Measurements from ENCODE around the gene APOA4. TPM values are rescaled to one million over a fixed set of nuclear protein-coding genes. Genes with fewer than 3 reads are reported as not detected.

APOA4 gene
- polyA plus RNA-seq, 3 donors = not detected

DNA sequence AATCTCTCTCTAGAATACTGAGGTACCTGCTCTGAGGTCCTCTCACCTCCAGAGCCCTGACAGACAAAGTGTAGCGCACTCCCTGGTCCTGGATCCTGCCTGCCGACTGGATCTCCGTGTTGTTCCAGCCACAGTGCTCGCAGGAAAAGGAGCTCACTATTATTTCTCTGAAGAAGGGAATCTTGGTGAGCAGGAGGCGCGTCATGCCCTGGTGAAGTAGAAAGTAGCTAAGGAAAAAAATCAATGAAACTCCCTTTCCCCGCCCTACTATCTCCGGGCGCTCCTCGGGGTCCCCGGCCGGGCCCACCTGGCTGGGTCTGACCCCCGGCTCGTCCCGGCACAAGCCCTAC, 35.7 kb downstream of the APOA4 start:
- H3K4me3 ChIP-seq (replicated peaks in 1 of 3; ENCODE audit: low read depth in 2 of 3, low read length in 3 of 3) = peak overlapping the region; percentile 85 to 92 (median 90)
- peak overlapping the region; percentile 94 for H3K9ac ChIP-seq (ENCODE audit: insufficient read depth, low read length, poor library complexity, severe bottlenecking)
- Mint-ChIP-seq H3K27ac (peak overlapping the region; percentile 29 to 93 (median 79)), H3K27me3 (ENCODE audit: low read depth in 3 of 3) (peaks cover 6 to 14% (median 8%) of the 10 kb centered on the region in 3 donors), H3K36me3 (peaks cover 43 to 48% of the 10 kb centered on the region in 2 donors), H3K9me3 (peaks cover 0 to 2% (median 0%) of the 10 kb centered on the region in 7 donors), H3K4me3 (peak overlapping the region; percentile 94 to 95), H3K4me1 (peaks cover 29% of the 10 kb centered on the region)
- H3K27ac ChIP-seq (ENCODE audit: low read depth in 1 of 2, low read length in 2 of 2) = peak overlapping the region; percentile 19 to 94
- TF ChIP-seq, protein P1, sequence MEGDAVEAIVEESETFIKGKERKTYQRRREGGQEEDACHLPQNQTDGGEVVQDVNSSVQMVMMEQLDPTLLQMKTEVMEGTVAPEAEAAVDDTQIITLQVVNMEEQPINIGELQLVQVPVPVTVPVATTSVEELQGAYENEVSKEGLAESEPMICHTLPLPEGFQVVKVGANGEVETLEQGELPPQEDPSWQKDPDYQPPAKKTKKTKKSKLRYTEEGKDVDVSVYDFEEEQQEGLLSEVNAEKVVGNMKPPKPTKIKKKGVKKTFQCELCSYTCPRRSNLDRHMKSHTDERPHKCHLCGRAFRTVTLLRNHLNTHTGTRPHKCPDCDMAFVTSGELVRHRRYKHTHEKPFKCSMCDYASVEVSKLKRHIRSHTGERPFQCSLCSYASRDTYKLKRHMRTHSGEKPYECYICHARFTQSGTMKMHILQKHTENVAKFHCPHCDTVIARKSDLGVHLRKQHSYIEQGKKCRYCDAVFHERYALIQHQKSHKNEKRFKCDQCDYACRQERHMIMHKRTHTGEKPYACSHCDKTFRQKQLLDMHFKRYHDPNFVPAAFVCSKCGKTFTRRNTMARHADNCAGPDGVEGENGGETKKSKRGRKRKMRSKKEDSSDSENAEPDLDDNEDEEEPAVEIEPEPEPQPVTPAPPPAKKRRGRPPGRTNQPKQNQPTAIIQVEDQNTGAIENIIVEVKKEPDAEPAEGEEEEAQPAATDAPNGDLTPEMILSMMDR (IDR thresholded peaks at IDR 0.05) = no peak
- H3K36me3 ChIP-seq (replicated peaks in 1 of 2; ENCODE audit: control insufficient read depth in 1 of 2, insufficient read depth in 2 of 2, low read length in 2 of 2) = peaks cover 42 to 44% of the 10 kb centered on the region in 2 donors
- no peak for DNase-seq
- H3K27me3 ChIP-seq (ENCODE audit: control insufficient read depth in 2 of 2, insufficient read depth in 2 of 2, low read length in 2 of 2) = no peaks in the 10 kb centered on the region
- intact Hi-C loops (cut with micrococcal nuclease) = loop anchor here (5.0 to 10.0 kb wide), 2 partner anchors 445 to 537 kb away; partner anchors contain the start of genes CEP164 (in 1 of the 2), PCSK7 (in 1 of the 2) and RNF214 (in 1 of the 2)
- peaks cover 4% of the 10 kb centered on the region for H4K20me1 ChIP-seq (ENCODE audit: insufficient read depth, low read length)
- H3K4me2 ChIP-seq (replicated peaks; ENCODE audit: extremely low read depth, low read length, poor library complexity, severe bottlenecking) = peak overlapping the region; percentile 86
- peaks cover 34% of the 10 kb centered on the region for H3K79me2 ChIP-seq (ENCODE audit: insufficient read depth, low read length)
- H3K9me3 ChIP-seq (replicated peaks in 1 of 2; ENCODE audit: control insufficient read depth in 1 of 2, insufficient read depth in 1 of 2, low read length in 2 of 2) = no peaks in the 10 kb centered on the region
- 0% methylated on average over 9 of the region's 15 CpGs for WGBS (ENCODE audit: insufficient coverage)
- H3K4me1 ChIP-seq (ENCODE audit: control insufficient read depth in 1 of 2, insufficient read depth in 2 of 2, low read length in 2 of 2) = peaks cover 22 to 26% of the 10 kb centered on the region in 2 donors
- peak overlapping the region; percentile 98 for H2AFZ ChIP-seq (ENCODE audit: insufficient read depth, low read depth, low read length, poor library complexity, severe bottlenecking)

DNA sequence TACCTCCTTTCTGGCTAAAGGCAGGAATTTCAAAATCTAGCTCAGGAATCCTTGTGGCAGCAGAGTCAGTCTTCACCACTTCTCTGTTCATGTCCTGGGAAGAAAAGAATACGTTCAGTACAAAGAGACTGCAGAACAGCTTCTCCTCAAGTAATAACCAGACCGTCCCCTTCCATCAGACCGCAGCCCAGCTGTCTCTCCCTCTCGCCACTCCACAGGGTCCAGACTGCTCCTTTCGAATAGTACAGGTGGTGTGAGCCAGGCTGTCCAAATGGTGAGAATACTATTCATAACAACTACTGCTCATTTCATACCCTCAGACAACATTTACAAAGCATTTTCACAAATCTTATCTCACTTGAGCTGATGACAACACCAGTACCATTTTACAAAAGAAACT, 36.1 kb downstream of the APOA4 start:
- WGBS (ENCODE audit: insufficient coverage) = 69% methylated on average over 3 of the region's 5 CpGs
- peaks cover 47 to 48% of the 10 kb centered on the region in 2 donors for H3K36me3 ChIP-seq (replicated peaks in 1 of 2; ENCODE audit: control insufficient read depth in 1 of 2, insufficient read depth in 2 of 2, low read length in 2 of 2)
- peaks cover 0 to 2% (median 0%) of the 10 kb centered on the region in 7 donors for H3K9me3 Mint-ChIP-seq
- H3K79me2 ChIP-seq (ENCODE audit: insufficient read depth, low read length) = peaks cover 34% of the 10 kb centered on the region
- H3K9me3 ChIP-seq (replicated peaks in 1 of 2; ENCODE audit: control insufficient read depth in 1 of 2, insufficient read depth in 1 of 2, low read length in 2 of 2) = no peaks in the 10 kb centered on the region
- H3K27ac Mint-ChIP-seq = peak overlapping the region; percentile 29 to 93 (median 79)
- H3K4me3 ChIP-seq (replicated peaks in 1 of 3; ENCODE audit: low read depth in 2 of 3, low read length in 3 of 3) = peak overlapping the region; percentile 85 to 92 (median 90)
- intact Hi-C loops (cut with micrococcal nuclease) = loop anchor here (5.0 to 10.0 kb wide), 2 partner anchors 445 to 538 kb away; partner anchors contain the start of genes CEP164 (in 1 of the 2), PCSK7 (in 1 of the 2) and RNF214 (in 1 of the 2)
- TF ChIP-seq, protein P1 (IDR thresholded peaks at IDR 0.05) = no peak
- H3K9ac ChIP-seq (ENCODE audit: insufficient read depth, low read length, poor library complexity, severe bottlenecking) = peak overlapping the region; percentile 94
- H3K27ac ChIP-seq (ENCODE audit: low read depth in 1 of 2, low read length in 2 of 2) = peak overlapping the region in 1 of 2 donors; percentile 94
- H3K4me3 Mint-ChIP-seq = peak overlapping the region; percentile 94 to 95
- peak overlapping the region; percentile 98 for H2AFZ ChIP-seq (ENCODE audit: insufficient read depth, low read depth, low read length, poor library complexity, severe bottlenecking)
- peaks cover 6 to 14% (median 7%) of the 10 kb centered on the region in 3 donors for H3K27me3 Mint-ChIP-seq (ENCODE audit: low read depth in 3 of 3)
- H4K20me1 ChIP-seq (ENCODE audit: insufficient read depth, low read length) = peaks cover 4% of the 10 kb centered on the region
- H3K4me1 ChIP-seq (ENCODE audit: control insufficient read depth in 1 of 2, insufficient read depth in 2 of 2, low read length in 2 of 2) = peaks cover 22 to 26% of the 10 kb centered on the region in 2 donors
- DNase-seq = no peak
- H3K27me3 ChIP-seq (ENCODE audit: control insufficient read depth in 2 of 2, insufficient read depth in 2 of 2, low read length in 2 of 2) = no peaks in the 10 kb centered on the region
- peaks cover 29% of the 10 kb centered on the region for H3K4me1 Mint-ChIP-seq
- H3K36me3 Mint-ChIP-seq = peaks cover 47 to 53% of the 10 kb centered on the region in 2 donors
- H3K4me2 ChIP-seq (replicated peaks; ENCODE audit: extremely low read depth, low read length, poor library complexity, severe bottlenecking) = peak overlapping the region; percentile 86

All from CD14-positive monocyte (primary cell).